D341Med (cell line): Measurements from ENCODE around the gene LAMC1.

Experiments used
- DNase-seq: peaks from one replicate; pipeline ENCODE4 v3.0.0; 2012; ENCODE audit warnings: low spot score

LAMC1 gene

DNA sequence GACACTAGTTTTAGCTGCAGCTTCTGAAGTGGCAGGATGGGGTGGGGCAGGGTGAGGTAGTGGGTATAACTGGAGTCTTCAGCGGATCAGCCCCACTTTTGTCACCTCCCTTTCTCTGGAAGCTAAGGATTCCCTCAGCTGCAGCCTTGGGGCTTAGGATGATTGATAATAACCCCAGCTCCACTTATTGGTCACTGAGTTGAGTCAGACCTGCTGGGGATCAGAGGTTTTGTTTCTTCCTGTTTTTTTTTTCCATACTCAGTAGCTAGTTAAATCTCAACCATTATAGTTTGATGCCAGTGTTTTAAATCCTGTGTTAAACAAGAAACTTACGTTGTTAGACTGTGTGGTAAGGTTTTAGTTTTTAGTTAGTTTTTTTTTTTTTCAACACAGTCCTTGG lies 57.2 kb downstream of the LAMC1 start:
- no peak for DNase-seq

DNA sequence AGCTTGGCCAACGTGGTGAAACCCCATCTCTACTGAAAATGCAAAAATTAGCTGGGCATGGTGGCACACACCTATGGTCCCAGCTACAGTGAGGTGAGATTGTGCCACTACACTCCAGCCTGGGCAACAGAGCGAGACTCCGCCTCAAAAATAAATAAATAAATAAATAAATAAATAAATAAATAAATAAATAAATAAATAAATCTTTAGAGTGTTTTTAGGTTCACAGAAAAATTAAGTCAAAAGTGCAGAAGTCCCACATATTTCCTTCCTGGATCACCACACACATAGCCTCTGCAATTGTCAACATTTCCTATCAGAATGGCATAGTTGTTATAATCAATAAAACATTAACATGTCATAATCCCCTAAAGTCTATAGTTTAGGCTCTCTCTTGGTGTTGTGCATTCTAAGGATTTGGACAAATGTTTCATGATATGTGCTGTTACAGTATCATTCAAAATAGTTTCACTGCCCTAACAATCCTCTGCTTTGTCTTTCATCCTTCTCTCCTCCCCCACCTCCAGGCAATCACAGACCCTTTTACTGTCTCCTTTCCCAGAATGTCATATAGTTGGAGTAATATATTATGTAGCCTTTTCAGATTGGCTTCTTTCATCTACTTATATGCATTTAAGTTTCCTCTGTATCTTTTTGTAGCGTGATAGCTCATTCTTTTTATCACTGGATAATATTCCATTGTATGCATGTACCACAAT lies 58.3 kb downstream of the LAMC1 start:
- DNase-seq = no peak

DNA sequence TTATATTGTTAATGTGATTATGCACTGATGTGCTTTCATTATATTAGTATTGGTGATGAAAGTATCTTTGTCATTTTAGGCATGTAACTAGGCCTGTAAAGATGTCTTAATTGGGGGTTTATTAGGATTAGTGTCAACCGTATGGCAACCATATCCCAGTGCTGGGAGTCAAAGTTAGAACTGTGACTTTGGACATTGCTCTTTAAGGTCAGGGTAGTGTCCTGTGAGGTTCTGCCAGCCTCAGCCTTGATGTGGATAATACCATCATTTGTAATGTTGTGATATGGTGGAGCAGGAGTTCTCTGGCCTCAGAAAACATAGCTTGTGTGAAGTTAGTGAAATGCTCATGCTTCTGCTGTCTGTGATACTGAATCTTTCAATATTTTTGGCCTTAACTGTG lies 59.4 kb downstream of the LAMC1 start:
- no peak for DNase-seq

DNA sequence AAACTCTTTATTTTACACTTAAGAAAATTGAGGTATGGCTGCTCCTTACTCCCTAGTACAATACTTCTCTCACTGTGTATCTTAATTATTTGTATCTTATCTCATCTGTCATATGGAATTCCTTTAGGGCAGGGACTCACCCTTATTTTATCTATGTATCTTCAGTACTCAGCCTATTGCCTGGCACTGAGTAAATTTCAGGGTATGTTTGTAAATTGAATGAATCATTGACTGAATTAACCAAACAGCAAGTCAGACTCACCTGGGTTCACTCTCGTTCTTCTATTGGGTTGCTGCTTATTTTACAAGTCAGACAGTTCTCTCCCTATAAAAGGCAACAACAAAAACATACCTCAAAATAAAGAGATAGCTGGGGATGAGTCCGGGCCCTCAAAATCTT lies 63.8 kb downstream of the LAMC1 start:
- no peak for DNase-seq

DNA sequence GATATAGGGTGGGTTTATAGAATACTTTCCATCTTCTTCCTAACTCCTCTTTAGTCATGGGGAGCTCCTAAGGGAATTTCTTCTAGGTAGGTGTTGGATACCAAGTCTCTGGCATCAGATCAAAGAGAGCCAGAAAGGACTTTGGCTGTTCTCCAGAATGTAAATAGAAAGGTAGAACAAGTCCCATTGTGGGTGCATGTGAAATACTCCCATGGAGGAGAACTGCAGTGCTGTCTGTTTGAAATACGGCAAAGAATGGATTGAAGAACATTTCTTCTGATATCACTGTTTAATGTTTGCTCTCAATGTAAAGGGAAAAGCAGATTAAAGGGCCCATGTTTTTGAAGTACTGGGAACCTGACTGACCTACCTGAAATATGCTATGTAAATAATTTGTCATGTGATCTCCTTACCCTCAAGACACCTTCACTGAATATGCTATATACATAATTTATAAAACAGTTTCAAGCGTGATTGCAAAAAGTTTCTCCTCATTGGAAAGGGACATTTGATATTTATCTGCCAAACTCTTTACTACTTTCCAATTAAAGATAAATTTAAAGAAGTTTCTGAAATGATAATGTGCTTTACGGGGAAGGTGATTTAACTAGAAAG lies 65.9 kb downstream of the LAMC1 start:
- DNase-seq = no peak

DNA sequence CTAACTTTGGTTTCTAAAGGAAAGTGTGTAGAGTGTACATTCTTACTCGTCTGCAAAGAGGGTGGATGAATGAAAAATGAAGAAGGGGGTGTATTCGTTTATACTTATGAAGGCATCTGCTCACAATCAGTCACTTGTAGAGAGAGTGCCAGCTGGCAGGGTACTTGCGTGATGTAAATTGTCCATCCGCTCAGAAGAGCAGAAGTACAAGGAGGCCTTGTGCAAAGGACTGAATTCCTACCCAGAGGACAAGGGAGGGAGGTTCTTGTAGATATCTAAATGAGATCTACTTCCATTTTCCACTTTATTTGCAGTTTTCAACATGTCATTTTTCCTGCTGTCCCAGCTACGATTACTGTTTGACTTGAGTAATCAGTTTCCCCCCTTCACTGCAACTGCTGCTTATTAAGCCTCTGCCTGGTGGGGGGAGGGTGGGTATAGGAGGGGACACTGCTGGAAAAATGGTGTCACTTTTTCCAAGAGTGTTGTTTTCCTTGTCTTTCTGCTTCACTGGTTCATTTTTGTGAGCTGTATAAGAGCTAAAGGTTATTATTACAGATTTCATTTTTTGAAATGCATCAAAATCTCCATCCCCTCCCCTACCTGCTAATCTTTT lies 67.3 kb downstream of the LAMC1 start:
- no peak for DNase-seq

DNA sequence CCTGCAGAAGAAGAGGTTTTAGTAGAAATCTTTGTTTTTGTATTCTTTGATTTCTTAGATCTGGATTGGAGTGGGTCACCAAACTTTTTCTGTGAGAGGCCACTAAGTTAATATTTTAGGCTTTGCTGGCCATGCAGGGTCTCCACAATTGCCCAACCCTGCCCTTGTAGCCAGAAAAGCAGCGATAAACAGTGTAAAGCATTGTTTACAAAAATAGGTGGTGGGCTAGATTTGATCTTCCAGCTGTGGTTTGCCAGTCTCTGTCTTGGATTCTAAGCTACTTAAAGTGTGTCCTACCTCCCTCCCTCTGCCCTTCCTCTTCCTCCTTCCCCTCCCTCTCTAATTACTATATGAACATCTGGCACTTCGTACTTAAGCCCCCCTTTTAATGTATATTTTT lies 68.0 kb downstream of the LAMC1 start:
- DNase-seq = no peak

DNA sequence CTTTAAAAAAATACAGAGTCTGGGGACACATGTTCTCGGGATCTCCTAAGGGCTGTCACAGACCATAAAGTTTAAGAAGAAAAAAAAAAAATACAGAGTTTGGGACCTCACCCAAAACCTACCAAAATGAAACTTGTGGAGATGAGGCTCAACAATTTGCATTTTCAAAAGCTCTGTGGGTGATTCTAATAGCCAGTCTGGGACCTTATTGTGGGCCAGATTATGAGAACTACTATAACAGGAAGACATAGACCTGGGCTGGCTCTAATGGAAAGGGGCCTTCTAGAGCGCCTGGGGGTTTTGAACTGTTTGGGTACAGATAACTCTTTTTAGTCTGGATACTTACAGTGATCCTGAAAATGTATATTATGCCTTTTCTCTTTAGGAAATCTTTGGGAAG lies 69.1 kb downstream of the LAMC1 start:
- no peak for DNase-seq

DNA sequence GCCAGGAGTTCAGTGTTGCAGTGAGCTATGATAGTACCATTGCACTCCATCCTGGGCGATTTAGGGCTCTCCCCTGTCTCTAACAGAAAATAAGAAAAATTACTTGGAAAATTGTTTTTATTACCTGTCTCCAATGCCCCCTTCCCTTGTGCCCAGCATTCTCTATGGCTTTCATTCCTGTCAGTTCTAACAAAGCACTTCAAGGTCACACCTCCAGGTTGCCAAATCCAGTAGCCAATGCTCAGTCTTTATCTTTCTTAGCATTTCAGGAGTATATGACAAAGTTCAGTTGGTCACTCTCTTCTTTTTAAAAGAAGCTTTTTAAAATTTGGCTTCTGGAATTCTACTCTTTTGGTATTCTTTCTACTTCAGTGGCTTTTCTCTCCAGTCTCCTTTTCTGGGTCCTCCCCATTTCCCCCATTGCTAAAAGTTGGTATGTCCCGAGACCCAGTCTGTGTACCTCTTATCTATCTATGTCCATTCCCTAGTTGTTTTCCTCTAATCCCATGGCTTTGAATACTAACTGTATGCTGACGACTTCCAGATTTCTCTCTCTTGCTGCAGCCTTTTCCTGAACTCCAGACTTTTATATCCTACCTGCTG lies 69.9 kb downstream of the LAMC1 start:
- no peak for DNase-seq

DNA sequence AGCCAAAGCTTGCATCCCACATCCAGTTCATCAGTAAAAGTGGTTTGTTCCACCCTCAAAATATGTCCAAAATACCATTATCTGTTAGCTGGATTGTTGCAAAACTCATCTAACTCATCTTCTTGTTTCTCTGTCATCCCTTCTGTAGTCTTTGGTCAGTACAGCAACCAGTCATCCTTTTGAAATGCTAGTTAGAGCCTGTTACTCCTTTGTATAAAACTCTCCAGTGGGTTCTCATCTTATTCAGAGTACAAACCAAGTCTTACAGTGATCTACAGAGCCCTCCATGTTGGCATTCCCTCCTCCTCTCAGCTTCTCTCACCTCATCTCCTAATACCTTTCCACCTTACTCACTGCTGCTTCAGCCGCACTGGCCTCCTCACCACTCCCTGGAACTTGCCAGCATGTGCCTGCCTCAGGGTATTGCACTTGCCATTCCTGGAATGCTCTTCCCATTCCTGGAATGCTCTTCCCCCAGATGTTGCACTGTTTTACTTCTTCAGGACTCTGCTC lies 70.6 kb downstream of the LAMC1 start:
- DNase-seq = no peak

DNA sequence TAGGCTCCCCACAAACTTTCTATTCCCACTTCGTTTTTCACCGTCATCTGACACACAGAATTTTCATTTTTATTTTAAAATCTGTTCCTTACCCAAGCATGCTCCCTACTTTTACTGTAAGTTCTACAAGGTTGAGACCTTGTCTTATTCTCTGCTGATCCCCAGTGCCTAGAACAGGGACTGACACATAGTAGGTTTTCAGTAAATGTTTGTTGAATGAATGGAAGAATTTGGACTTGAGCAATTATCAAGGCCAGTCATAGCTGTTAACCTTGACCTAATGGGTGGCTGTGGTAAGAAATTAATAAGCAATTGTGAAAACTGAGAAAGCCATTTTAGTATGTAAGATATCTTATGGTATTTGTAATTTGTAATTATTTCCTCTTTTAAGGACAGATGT lies 71.1 kb downstream of the LAMC1 start:
- no peak for DNase-seq

DNA sequence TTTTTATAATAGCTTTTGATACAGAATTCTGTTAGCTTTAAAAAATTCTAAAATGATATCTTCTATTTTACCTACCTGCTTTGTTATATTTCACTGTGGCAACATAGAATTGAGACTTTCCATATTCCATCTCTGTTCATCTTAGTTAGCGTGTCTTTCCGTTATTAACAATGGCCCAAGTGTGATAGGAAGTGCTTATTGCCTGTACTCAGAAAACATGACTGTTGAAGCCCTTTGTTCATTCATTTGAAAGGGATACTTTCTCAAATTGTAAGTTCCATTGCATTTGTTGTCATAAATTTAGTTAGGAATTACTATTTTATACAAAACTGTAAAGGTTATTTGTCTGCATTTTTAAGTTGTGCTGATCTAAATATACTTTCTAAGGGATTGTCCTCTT lies 73.1 kb downstream of the LAMC1 start:
- no peak for DNase-seq

DNA sequence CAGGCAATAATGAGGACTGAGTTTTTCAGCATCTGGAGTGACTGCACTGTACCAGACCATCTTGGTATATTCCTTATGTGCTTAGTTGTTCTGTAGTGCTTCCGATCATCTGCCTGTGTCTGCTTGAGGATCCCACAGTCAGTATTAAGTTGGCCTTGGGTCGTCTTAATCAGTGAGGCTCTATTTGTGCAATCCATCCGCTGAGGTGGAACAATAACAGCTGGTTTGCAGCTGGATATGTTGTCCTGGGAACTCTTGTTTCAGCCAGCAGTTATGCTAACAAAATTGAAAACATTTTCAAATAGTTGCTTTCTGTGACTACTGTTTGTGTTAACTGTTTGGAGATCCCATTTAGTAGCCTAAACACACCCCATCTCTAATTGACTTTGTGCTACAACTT lies 73.7 kb downstream of the LAMC1 start:
- DNase-seq = no peak

DNA sequence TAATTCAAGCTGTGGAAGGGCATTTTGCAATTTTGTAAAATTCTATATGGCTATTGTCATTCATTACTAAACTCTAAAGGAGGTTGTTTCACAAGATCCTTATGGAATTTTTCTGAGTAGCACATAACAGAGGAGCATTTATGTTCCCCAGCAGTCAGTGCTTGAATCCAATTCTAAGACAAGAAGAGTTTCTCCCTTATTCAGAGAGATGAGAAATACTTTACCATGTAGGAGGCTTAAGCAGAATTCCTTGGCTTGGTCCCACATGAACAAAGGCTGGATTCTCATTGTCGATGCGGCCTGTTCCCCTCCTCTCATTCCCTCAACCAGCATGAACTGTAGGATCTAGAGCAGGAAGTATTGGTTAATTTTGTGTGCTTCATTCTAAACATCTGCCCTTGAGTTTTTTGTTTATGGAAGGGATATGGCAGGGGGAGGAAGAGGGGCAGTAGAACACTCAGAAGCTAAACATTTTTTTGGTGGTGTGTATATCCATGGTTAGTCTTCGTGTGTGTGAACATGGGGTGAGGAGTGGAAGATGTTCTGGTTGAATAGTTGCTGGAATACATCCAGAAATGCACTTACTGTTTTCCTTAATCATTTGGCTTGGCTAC lies 74.3 kb downstream of the LAMC1 start:
- no peak for DNase-seq

DNA sequence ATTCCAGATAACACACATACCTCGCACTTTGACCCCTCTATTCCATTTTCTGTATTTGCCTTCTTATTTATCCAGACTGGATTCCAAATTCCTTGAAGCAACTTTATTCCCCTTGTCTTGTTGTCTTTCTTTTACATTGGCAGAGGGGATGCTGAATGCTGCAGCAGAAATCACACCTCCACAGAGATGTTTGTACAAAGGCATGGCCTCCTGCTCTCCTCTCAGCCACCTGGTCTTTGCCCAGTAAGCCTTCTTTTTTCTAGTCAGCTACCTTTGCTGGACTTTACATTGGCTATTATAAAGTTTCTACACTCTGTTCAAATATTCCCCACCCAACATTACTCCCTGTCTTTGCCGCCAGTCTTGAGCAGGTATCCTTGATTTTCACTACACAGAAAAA lies 75.1 kb downstream of the LAMC1 start:
- no peak for DNase-seq

DNA sequence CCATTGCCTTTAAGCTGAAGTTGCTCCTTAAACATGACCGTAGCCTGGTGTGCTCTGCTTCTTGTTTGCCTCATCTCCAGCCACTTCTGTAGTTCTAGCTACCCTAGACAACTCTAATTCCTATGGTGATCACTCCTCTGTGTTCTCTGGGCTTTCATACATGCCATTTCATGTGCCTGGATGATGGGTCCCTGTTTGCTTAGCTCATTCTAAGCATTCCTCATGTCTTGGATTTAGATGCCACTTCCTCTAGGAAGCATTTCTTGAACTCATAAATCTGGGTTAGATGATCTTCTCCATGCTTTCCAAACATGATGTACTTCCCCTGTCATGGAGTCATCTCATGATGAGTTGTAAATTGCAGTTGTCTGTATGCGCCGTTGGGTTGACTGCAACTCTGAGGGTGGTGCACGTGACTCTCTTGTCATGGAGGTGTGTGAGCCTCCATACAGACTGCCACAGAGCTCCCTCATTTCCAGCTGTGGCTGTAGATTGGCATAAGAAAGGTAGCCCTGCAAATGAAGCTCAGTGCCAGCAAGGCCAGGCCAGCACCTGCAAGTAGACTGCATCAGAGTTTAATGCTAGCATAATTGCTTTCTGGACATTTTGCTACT lies 77.2 kb downstream of the LAMC1 start:
- no peak for DNase-seq

DNA sequence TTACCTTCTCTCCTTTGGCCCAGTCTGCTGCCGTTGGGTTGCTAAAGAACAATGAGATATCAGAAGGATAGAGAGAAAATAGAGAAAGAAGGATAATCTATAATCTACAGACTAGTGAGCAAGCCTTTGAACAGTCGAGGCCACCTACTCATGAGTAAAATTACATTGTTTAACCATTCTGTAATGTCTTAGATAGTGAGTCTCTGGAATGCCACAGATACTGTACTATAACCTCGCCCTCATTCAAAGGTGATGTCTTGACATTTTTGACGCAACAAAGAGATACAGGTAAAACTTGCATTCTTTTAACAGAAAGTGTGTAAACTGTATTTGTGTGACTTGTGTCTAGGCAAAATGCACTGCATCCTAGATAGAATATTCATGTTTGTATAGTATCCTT lies 77.9 kb downstream of the LAMC1 start:
- no peak for DNase-seq

DNA sequence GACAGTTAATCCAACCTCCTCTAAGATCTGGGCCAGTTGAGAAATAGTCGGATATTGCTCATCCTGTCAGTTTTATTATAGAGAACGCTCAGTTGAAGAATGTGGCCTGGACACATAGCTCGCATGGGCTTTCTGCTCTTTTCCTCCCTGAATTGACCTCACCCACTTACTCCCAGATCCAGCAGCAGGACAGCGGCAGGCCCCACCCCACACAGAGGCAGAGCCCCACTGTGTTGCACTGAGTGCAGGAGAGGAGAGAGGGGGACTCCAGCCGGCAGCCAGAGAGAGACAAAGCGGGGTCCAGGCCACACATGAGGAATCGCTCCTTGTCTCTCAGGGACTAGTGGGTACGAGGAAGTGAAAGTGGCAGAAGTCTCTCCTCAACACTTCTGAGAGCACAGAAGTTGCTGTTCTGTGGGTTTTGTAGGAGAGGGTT lies 78.6 kb downstream of the LAMC1 start:
- DNase-seq = no peak

DNA sequence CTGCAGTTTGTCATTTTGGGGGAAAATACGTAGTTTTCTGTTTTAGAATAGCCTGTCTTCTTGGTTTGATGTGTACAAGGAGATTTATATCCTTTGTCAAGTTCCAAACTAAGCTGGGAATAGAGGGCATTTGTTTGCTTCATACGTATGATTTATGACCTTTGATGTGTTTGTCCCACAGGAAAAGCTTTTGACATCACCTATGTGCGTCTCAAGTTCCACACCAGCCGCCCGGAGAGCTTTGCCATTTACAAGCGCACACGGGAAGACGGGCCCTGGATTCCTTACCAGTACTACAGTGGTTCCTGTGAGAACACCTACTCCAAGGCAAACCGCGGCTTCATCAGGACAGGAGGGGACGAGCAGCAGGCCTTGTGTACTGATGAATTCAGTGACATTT lies 79.9 kb downstream of the LAMC1 start:
- no peak for DNase-seq

DNA sequence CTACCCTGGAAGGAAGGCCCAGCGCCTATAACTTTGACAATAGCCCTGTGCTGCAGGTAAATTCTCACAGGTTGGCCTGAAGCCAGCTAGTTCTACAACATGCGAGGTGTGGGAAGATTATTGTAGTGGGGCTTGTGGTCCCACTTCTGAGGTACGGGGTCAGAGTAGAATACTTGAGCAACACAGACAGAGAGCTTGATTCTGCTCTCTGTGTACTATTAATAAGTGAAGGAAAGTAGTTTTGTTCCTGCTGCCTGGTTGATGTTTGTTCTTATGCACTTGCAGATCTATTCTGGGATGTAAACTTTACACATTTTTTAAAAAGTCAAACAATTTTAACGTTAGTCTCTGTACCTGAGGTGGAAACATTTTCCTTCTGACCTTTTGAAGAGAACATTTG lies 80.4 kb downstream of the LAMC1 start:
- no peak for DNase-seq

DNA sequence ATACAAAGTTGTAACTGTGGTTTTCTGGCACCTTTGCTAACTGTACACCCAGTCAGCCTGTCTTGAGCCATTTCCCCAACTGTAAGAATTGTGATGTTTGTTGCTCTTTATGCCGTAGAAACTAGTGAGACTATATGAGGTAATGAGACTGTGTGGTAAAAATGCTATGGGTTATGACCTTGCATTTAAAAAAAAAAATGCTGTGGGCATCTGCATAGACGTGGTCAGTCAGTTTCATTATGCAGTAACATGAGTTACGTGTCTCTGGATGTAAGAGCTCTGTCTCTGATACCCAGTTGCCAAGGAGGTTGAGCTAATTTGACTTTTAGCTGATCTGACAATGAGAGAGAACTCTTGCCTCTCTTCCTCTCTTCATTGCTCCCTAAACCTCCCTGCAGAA lies 82.2 kb downstream of the LAMC1 start:
- no peak for DNase-seq

DNA sequence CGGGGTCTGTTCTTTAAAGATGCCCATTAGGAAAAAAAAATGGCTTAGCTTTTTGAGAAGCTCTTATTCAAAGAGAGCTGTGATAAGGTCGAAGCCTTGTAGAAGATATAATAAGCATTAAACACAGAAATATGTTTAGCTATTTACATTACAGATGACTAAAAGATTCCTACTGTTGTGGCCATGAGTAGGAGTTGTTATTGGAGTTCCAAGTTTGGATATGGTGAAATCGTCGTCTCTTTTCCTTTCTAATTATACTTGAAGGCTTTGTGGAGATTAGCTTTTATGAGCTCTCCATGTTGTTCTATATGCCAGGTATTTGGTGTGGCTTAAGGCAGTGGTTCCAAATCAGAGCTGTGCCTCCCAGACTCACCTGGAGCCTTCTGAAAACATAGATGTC lies 82.9 kb downstream of the LAMC1 start:
- no peak for DNase-seq
